ENCODE results near the gene EAF1. TPM values are rescaled to one million over a fixed set of nuclear protein-coding genes. Genes with fewer than 3 reads are reported as not detected.

Gene EAF1
- total and polyA plus RNA-seq, 2 experiments from 2014 or later = 7.2 to 16.9 TPM

DNA sequence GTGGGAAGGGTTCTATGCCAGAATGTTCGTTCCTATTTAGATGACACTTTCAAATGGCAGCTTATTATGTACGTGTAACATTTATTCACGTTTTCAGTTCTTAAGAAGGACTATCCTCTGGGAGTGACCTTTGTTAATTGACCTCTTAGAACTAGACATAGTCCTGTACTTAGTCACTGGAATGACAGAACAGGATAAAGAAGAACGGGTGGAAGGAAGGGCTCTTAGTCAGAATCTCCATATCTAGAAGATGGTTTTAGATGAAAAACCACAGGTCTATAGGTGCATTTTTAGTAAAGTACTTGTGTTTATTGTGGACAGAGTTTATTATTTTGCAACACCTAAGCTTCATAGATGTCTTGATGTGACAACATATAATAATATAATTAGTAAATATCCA is 6.5 kb upstream of the EAF1 start:
- H3K79me2 ChIP-seq (ENCODE audit: insufficient read depth) = peaks cover 18% of the 10 kb centered on the region
- H3K4me1 ChIP-seq (ENCODE audit: insufficient read depth) = peaks cover 9% of the 10 kb centered on the region; the same call in 1 of the 2 replicates
- peak; percentile 64 for DNase-seq
- no peak overlapping the region for H2AFZ ChIP-seq
- H3K27ac ChIP-seq = no peak overlapping the region
- 36 to 52% methylated on average over 4 of the region's 4 CpGs for WGBS, 2 experiments (ENCODE audit: low coverage in 1 of 2, low lambda C conversion rate in 2 of 2, missing lambda C conversion rate in 2 of 2)
- no peak overlapping the region for H3K4me2 ChIP-seq (ENCODE audit: unreplicated experiment)
- TF ChIP-seq EZH2phosphoT487 (IDR thresholded peaks at IDR 0.05; ENCODE audit: insufficient read depth, low read depth) = no peak
- no peaks in the 10 kb centered on the region for H3K27me3 ChIP-seq (replicated peaks; ENCODE audit: insufficient read depth)
- no peaks in the 10 kb centered on the region for H3K9me3 ChIP-seq (ENCODE audit: low read depth)
- no peaks in the 10 kb centered on the region for H3F3A ChIP-seq (ENCODE audit: insufficient read depth)
- H3K36me3 ChIP-seq (ENCODE audit: low read depth) = peaks cover 26% of the 10 kb centered on the region; the same call in 1 of the 2 replicates
- in situ Hi-C loops (cut with MboI) = loop anchor here (10.0 kb wide), 1 partner anchor 134 kb away; no protein-coding TSS in a partner anchor
- H4K20me1 ChIP-seq (ENCODE audit: insufficient read depth) = no peaks in the 10 kb centered on the region
- no peaks in the 10 kb centered on the region for H3K9me2 ChIP-seq (ENCODE audit: insufficient read depth)
- no peak overlapping the region for H3K4me3 ChIP-seq
- H3K9ac ChIP-seq = no peak overlapping the region

DNA sequence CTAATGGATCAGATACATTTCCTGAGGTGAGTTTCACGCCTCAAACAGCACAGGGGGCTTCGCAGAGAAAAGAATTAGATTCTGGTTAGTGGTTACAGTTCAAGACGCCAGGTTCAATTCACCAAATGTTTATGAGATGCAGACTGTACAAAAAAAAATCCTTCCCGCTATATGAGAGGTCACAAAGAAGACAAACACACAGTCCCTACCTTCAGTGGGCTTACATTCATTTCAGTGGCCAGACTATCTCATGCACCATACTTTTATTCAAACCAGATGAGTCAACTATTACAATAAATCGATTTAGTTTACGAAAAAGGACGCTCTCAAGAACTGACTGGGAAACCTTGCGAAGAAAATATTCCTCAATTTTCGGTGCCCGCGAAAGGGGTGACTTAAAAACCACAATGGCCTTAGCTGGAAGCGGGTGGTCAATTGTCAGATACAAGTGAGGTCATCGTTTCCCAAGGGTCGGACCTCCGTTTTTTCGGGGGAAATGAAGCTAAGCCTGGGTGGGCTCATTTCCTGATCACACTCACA is 749 bp upstream of the EAF1 start:
- Histone ChIP-seq H3K9me3 (ENCODE audit: low read depth) (no peaks in the 10 kb centered on the region), H3K36me3 (ENCODE audit: low read depth) (peaks cover 23% of the 10 kb centered on the region; the same call in 1 of the 2 replicates), H3K9me2 (ENCODE audit: insufficient read depth) (no peaks in the 10 kb centered on the region), H3K4me3 (peak overlapping the region; percentile 99), H4K20me1 (ENCODE audit: insufficient read depth) (no peaks in the 10 kb centered on the region), H3K9ac (peak overlapping the region; percentile 95), H3F3A (ENCODE audit: insufficient read depth) (peaks cover 14% of the 10 kb centered on the region; the same call in 1 of the 2 replicates), H3K27ac (peak overlapping the region; percentile 92), H3K79me2 (ENCODE audit: insufficient read depth) (peaks cover 74% of the 10 kb centered on the region), H3K4me1 (ENCODE audit: insufficient read depth) (peaks cover 19% of the 10 kb centered on the region), H3K4me2 (ENCODE audit: unreplicated experiment) (peak overlapping the region; percentile 96), H2AFZ (peak overlapping the region; percentile 97), H3K27me3 (replicated peaks; ENCODE audit: insufficient read depth) (no peaks in the 10 kb centered on the region)
- in situ Hi-C loops (cut with MboI) = loop anchor here (10.0 kb wide), 1 partner anchor 128 kb away; no protein-coding TSS in a partner anchor
- no peak for DNase-seq
- WGBS, 2 experiments (ENCODE audit: low coverage in 1 of 2, low lambda C conversion rate in 2 of 2, missing lambda C conversion rate in 2 of 2) = 33 to 35% methylated on average over 16 of the region's 16 CpGs
- TF ChIP-seq EZH2 (IDR thresholded peaks at IDR 0.05; ENCODE audit: insufficient read depth, poor library complexity, severe bottlenecking) = no peak
- TF ChIP-seq EZH2phosphoT487 (IDR thresholded peaks at IDR 0.05; ENCODE audit: insufficient read depth, low read depth) = no peak

DNA sequence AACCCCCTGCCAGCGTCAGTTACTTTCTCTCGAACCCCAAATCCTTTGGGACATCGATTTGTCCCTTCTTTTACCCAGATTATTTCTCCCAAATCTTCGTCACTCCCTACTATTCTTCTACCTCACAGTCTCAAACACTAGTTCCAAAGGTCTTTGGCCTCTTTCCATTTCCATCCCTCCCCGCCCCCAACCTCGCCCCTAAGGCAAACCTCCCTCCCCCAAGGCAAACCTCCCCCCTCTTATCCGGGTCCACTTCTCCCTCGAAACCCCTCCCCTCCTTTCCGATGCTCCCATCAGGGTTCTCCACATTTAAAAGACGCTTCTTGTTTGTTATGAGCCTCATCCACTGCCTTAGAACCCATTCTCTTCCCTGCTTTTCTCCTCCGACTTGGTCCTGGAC is 583 bp downstream of the EAF1 start:
- H3K4me3 ChIP-seq = peak overlapping the region; percentile 99
- peaks cover 14% of the 10 kb centered on the region; the same call in 1 of the 2 replicates for H3F3A ChIP-seq (ENCODE audit: insufficient read depth)
- no peaks in the 10 kb centered on the region for H3K9me3 ChIP-seq (ENCODE audit: low read depth)
- H3K27me3 ChIP-seq (replicated peaks; ENCODE audit: insufficient read depth) = no peaks in the 10 kb centered on the region
- H2AFZ ChIP-seq = peak overlapping the region; percentile 97
- peaks cover 87% of the 10 kb centered on the region for H3K79me2 ChIP-seq (ENCODE audit: insufficient read depth)
- H3K4me1 ChIP-seq (ENCODE audit: insufficient read depth) = peaks cover 19% of the 10 kb centered on the region
- peak overlapping the region; percentile 92 for H3K27ac ChIP-seq
- H3K4me2 ChIP-seq (ENCODE audit: unreplicated experiment) = peak overlapping the region; percentile 96
- 0 to 2% methylated on average over 7 to 11 of the region's 11 CpGs for WGBS, 2 experiments (ENCODE audit: low coverage in 1 of 2, low lambda C conversion rate in 2 of 2, missing lambda C conversion rate in 2 of 2)
- peak overlapping the region; percentile 95 for H3K9ac ChIP-seq
- TF ChIP-seq EZH2 (IDR thresholded peaks at IDR 0.05; ENCODE audit: insufficient read depth, poor library complexity, severe bottlenecking) (no peak), EZH2phosphoT487 (IDR thresholded peaks at IDR 0.05; ENCODE audit: insufficient read depth, low read depth) (no peak)
- no peak for DNase-seq
- no peaks in the 10 kb centered on the region for H4K20me1 ChIP-seq (ENCODE audit: insufficient read depth)
- peaks cover 28% of the 10 kb centered on the region for H3K36me3 ChIP-seq (ENCODE audit: low read depth)
- H3K9me2 ChIP-seq (ENCODE audit: insufficient read depth) = no peaks in the 10 kb centered on the region
- in situ Hi-C loops (cut with MboI) = loop anchor here (10.0 kb wide), 1 partner anchor 127 kb away; no protein-coding TSS in a partner anchor

DNA sequence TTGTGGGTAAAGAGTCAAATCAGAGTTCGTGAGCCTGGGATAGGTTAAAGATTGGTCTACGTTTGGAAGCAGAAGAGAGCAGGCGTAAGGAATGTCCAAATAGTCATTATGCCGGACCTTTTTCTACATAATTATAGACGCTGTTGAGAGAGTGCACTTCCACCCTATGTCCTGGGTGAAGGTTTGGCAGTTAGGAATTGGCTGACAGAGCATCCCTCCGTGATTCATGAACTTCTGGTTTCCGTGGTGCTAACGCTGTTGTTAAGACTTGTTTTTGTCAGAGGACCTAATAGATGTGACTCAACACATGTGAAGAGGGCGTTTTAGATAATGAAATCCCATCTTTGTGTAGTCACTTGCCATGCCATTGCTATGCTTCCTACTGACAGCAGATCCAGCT is 1.1 kb downstream of the EAF1 start:
- Histone ChIP-seq H3K9me2 (ENCODE audit: insufficient read depth) (no peaks in the 10 kb centered on the region), H3K79me2 (ENCODE audit: insufficient read depth) (peaks cover 93% of the 10 kb centered on the region), H3K9me3 (ENCODE audit: low read depth) (no peaks in the 10 kb centered on the region), H3K9ac (peak overlapping the region; percentile 95), H3K4me3 (peak overlapping the region; percentile 99), H4K20me1 (ENCODE audit: insufficient read depth) (no peaks in the 10 kb centered on the region), H3K27ac (peak overlapping the region; percentile 92), H3K4me2 (ENCODE audit: unreplicated experiment) (peak overlapping the region; percentile 96), H3F3A (ENCODE audit: insufficient read depth) (peaks cover 14% of the 10 kb centered on the region; the same call in 1 of the 2 replicates), H2AFZ (peak overlapping the region; percentile 97), H3K36me3 (ENCODE audit: low read depth) (peaks cover 31% of the 10 kb centered on the region), H3K4me1 (ENCODE audit: insufficient read depth) (peaks cover 19% of the 10 kb centered on the region), H3K27me3 (replicated peaks; ENCODE audit: insufficient read depth) (no peaks in the 10 kb centered on the region)
- no peak for TF ChIP-seq EZH2 (IDR thresholded peaks at IDR 0.05; ENCODE audit: insufficient read depth, poor library complexity, severe bottlenecking)
- TF ChIP-seq EZH2phosphoT487 (IDR thresholded peaks at IDR 0.05; ENCODE audit: insufficient read depth, low read depth) = no peak
- DNase-seq = peak; percentile 93
- 2% methylated on average over 9 of the region's 9 CpGs for WGBS, 2 experiments (ENCODE audit: low coverage in 1 of 2, low lambda C conversion rate in 2 of 2, missing lambda C conversion rate in 2 of 2)
- in situ Hi-C loops (cut with MboI) = loop anchor here (10.0 kb wide), 1 partner anchor 126 kb away; no protein-coding TSS in a partner anchor

Measured in GM23248 (cell line).